Measurements from ENCODE around the gene E2F2.
"Not testable (repeated sequence)": the region's sequence is repeated elsewhere in the genome, so short reads cannot be mapped to it uniquely, and the experiment has no call there.

Gene E2F2

GRCh38 chr1:23525558-23526250 lies 5.3 kb downstream of the E2F2 start:
- no peak overlapping the region for H3K4me3 ChIP-seq (ENCODE audit: low read depth, low read length)

- H3K4me3 ChIP-seq (ENCODE audit: low read depth, low read length): no peak overlapping the region
These were observed 6.2 kb downstream of the E2F2 start for GRCh38 chr1:23524716-23525401.

- no peak overlapping the region for H3K4me3 ChIP-seq (ENCODE audit: low read depth, low read length)
These were observed 6.9 kb downstream of the E2F2 start for GRCh38 chr1:23524163-23524562.

GRCh38 chr1:23522244-23522982 lies 8.6 kb downstream of the E2F2 start:
- no peak overlapping the region for H3K4me3 ChIP-seq (ENCODE audit: low read depth, low read length)

- H3K4me3 ChIP-seq (ENCODE audit: low read depth, low read length): no peak overlapping the region
These were observed 9.4 kb downstream of the E2F2 start for GRCh38 chr1:23521588-23521987.

GRCh38 chr1:23517581-23517980 lies 13.5 kb downstream of the E2F2 start:
- H3K4me3 ChIP-seq (ENCODE audit: low read depth, low read length): no peak overlapping the region

- no peak overlapping the region for H3K4me3 ChIP-seq (ENCODE audit: low read depth, low read length)
These were observed 15.1 kb downstream of the E2F2 start for GRCh38 chr1:23515905-23516304.

- no peak overlapping the region for H3K4me3 ChIP-seq (ENCODE audit: low read depth, low read length)
These were observed 16.8 kb downstream of the E2F2 start for GRCh38 chr1:23514111-23514679.

GRCh38 chr1:23509896-23510295 lies 21.1 kb downstream of the E2F2 start:
- H3K4me3 ChIP-seq (ENCODE audit: low read depth, low read length): no peak overlapping the region

- no peak overlapping the region for H3K4me3 ChIP-seq (ENCODE audit: low read depth, low read length)
These were observed 24.5 kb downstream of the E2F2 start for GRCh38 chr1:23506376-23507107.

- no peak overlapping the region for H3K4me3 ChIP-seq (ENCODE audit: low read depth, low read length)
These were observed 25.2 kb downstream of the E2F2 start for GRCh38 chr1:23505851-23506250.

- not testable (repeated sequence) for H3K4me3 ChIP-seq (ENCODE audit: low read depth, low read length)
These were observed 26.9 kb downstream of the E2F2 start for GRCh38 chr1:23504156-23504555.

- no peak overlapping the region for H3K4me3 ChIP-seq (ENCODE audit: low read depth, low read length)
These were observed 28.1 kb downstream of the E2F2 start for GRCh38 chr1:23502951-23503350.

- H3K4me3 ChIP-seq (ENCODE audit: low read depth, low read length): no peak overlapping the region
These were observed 30.6 kb downstream of the E2F2 start for GRCh38 chr1:23500466-23500865.

GRCh38 chr1:23497777-23498439 lies 33.1 kb downstream of the E2F2 start:
- no peak overlapping the region for H3K4me3 ChIP-seq (ENCODE audit: low read depth, low read length)

- H3K4me3 ChIP-seq (ENCODE audit: low read depth, low read length): no peak overlapping the region
These were observed 34.4 kb downstream of the E2F2 start for GRCh38 chr1:23496490-23497181.

GRCh38 chr1:23494836-23495235 lies 36.2 kb downstream of the E2F2 start:
- not testable (repeated sequence) for H3K4me3 ChIP-seq (ENCODE audit: low read depth, low read length)

GRCh38 chr1:23492776-23493175 lies 38.3 kb downstream of the E2F2 start:
- not testable (repeated sequence) for H3K4me3 ChIP-seq (ENCODE audit: low read depth, low read length)

- no peak overlapping the region for H3K4me3 ChIP-seq (ENCODE audit: low read depth, low read length)
These were observed 38.8 kb downstream of the E2F2 start for GRCh38 chr1:23492132-23492720.
